T-helper 9 cell (primary cell): ENCODE data around the gene TAF11L4.
"Not testable (repeated sequence)": the region's sequence is repeated elsewhere in the genome, so short reads cannot be mapped to it uniquely, and the experiment has no call there.

Experiments
- DNase-seq: peaks from one replicate; pipeline ENCODE4 v3.0.0-alpha.2; 2020
- total RNA-seq, 2 donors: gene quantifications; one replicate each; lab custom pipeline; 2026; lab: John Stamatoyannopoulos, UW

Gene TAF11L4
- 0 reads per million in 2 donors for total RNA-seq

- DNase-seq, result not testable (repeated sequence)
These were observed at the start of gene TAF11L4 for GRCh38 chr5:17521501-17521900. TAF11L4 (plus strand) TSS chr5:17521801.

- not testable (repeated sequence) for DNase-seq
These were observed 46.5 kb upstream of the TAF11L4 start for GRCh38 chr5:17475064-17475463.

- no peak for DNase-seq
These were observed 44.6 kb upstream of the TAF11L4 start for GRCh38 chr5:17477043-17477442.

GRCh38 chr5:17477573-17478265, 43.9 kb upstream of the TAF11L4 start:
- DNase-seq, result no peak

- DNase-seq, result no peak
These were observed 40.2 kb upstream of the TAF11L4 start for GRCh38 chr5:17481378-17481777.

GRCh38 chr5:17482790-17483189, 38.8 kb upstream of the TAF11L4 start:
- no peak for DNase-seq

GRCh38 chr5:17486464-17487173, 35.0 kb upstream of the TAF11L4 start:
- not testable (repeated sequence) for DNase-seq

GRCh38 chr5:17487174-17487512, 34.5 kb upstream of the TAF11L4 start:
- no peak for DNase-seq

- not testable (repeated sequence) for DNase-seq
These were observed 30.3 kb upstream of the TAF11L4 start for GRCh38 chr5:17491257-17491656.

GRCh38 chr5:17492770-17493169, 28.8 kb upstream of the TAF11L4 start:
- DNase-seq, result no peak

- no peak for DNase-seq
These were observed 24.2 kb upstream of the TAF11L4 start for GRCh38 chr5:17497446-17497845.

- DNase-seq, result not testable (repeated sequence)
These were observed 23.7 kb upstream of the TAF11L4 start, which contains the start of gene TAF11L2 for GRCh38 chr5:17497931-17498330. TAF11L2 (plus strand) TSS chr5:17498231.

- no peak for DNase-seq
These were observed 9.8 kb upstream of the TAF11L4 start for GRCh38 chr5:17511775-17512325.

- DNase-seq, result not testable (repeated sequence)
These were observed 4.1 kb upstream of the TAF11L4 start for GRCh38 chr5:17517526-17517925.

- DNase-seq, result not testable (repeated sequence)
These were observed 3.5 kb upstream of the TAF11L4 start, which contains the start of gene TAF11L3 for GRCh38 chr5:17518067-17518466. TAF11L3 (plus strand) TSS chr5:17518367.

GRCh38 chr5:17519508-17519907, 2.1 kb upstream of the TAF11L4 start:
- not testable (repeated sequence) for DNase-seq

- DNase-seq, result not testable (repeated sequence)
These were observed 3.3 kb downstream of the TAF11L4 start, which contains the start of gene TAF11L5 for GRCh38 chr5:17524935-17525334. TAF11L5 (plus strand) TSS chr5:17525235.

- not testable (repeated sequence) for DNase-seq
These were observed 4.9 kb downstream of the TAF11L4 start for GRCh38 chr5:17526504-17526903.

- DNase-seq, result not testable (repeated sequence)
These were observed 6.8 kb downstream of the TAF11L4 start, which contains the start of gene TAF11L6 for GRCh38 chr5:17528369-17528768. TAF11L6 (plus strand) TSS chr5:17528669.
